Astrocyte of the cerebellum (primary cell): Measurements from ENCODE around the gene EPHB2.

ENCODE experiments used
- DNase-seq: peaks from one replicate; pipeline ENCODE4 v3.0.0-alpha.2; 2011; ENCODE audit warnings: low read depth
- H3K4me3 ChIP-seq: 2 replicates; pipeline ENCODE4 v1.5.1; 2011; ENCODE audit warnings: mild to moderate bottlenecking, low read depth, low read length, moderate library complexity
- CTCF ChIP-seq: IDR thresholded peaks from 2 replicates; pipeline ENCODE4 v1.5.1; 2012; ENCODE audit warnings: low read length, low read depth, moderate library complexity, mild to moderate bottlenecking; ENCODE audit errors: missing control alignments
- in situ Hi-C: cut with HindIII; loops from 2 replicates; pipeline ENCODE4 v1.10.0; 2017; ENCODE audit warnings: low sequenced_read_pairs

The EPHB2 gene

GRCh38 chr1:22846458-22846857 is 135.8 kb downstream of the EPHB2 start:
- TF ChIP-seq CTCF: no peak
- H3K4me3 ChIP-seq: no peak overlapping the region
- in situ Hi-C loops: no loop called here
- no peak for DNase-seq

- in situ Hi-C loops: no loop called here
- no peak for TF ChIP-seq CTCF
- no peak overlapping the region for H3K4me3 ChIP-seq
- DNase-seq: no peak
Measured at GRCh38 chr1:22847249-22847648, 136.6 kb downstream of the EPHB2 start.

- DNase-seq: no peak
- in situ Hi-C loops: no loop called here
- H3K4me3 ChIP-seq: no peak overlapping the region
- no peak for TF ChIP-seq CTCF
Measured at GRCh38 chr1:22847709-22848108, 137.1 kb downstream of the EPHB2 start.

GRCh38 chr1:22848405-22848804 is 137.8 kb downstream of the EPHB2 start:
- TF ChIP-seq CTCF: no peak
- no peak overlapping the region for H3K4me3 ChIP-seq
- DNase-seq: no peak
- in situ Hi-C loops: no loop called here

- no peak overlapping the region for H3K4me3 ChIP-seq
- no peak for DNase-seq
- in situ Hi-C loops: loop anchor here (5.0 kb wide), 1 partner anchor 37 kb away; no protein-coding TSS in a partner anchor
- no peak for TF ChIP-seq CTCF
Measured at GRCh38 chr1:22849770-22850169, 139.1 kb downstream of the EPHB2 start.

GRCh38 chr1:22850281-22850680 is 139.6 kb downstream of the EPHB2 start:
- in situ Hi-C loops: loop anchor here (5.0 kb wide), 1 partner anchor 38 kb away; no protein-coding TSS in a partner anchor
- TF ChIP-seq CTCF: no peak
- no peak for DNase-seq

GRCh38 chr1:22850681-22851080 is 140.0 kb downstream of the EPHB2 start:
- no peak for DNase-seq
- in situ Hi-C loops: loop anchor here (5.0 kb wide), 1 partner anchor 38 kb away; no protein-coding TSS in a partner anchor
- no peak overlapping the region for H3K4me3 ChIP-seq
- TF ChIP-seq CTCF: no peak

More at GRCh38 chr1:22850281-22850680, 139.6 kb downstream of the EPHB2 start:
- H3K4me3 ChIP-seq: no peak overlapping the region
